Activated CD8-positive, alpha-beta T cell treated with anti-CD3 and anti-CD28 coated beads for 36 hours (primary cell): ENCODE data around the gene CLDN24. TPM values are rescaled to one million over a fixed set of nuclear protein-coding genes. Genes with fewer than 3 reads are reported as not detected.

Experiments used
- ATAC-seq: fragments of 200-7000 bp; cut with Tn5 transposase; one replicate; pipeline ENCODE4 v1.10.0; 2021; ENCODE audit warnings: mild to moderate bottlenecking, moderate library complexity
- CTCF ChIA-PET: fragments of 350-600 bp; sonication (Branson Sonifier 250); formaldehyde crosslinking; loops from one replicate; lab custom pipeline; 2021; ENCODE audit warnings: antibody characterized with exemption; lab: Charles Lee
- POLR2A ChIA-PET: fragments of 350-600 bp; sonication (Branson Sonifier 250); formaldehyde crosslinking; loops from one replicate; lab custom pipeline; 2021; ENCODE audit warnings: antibody characterized with exemption; lab: Charles Lee
- DNase-seq: peaks from one replicate; pipeline ENCODE4 v3.0.0-alpha.2; 2020
- H3K27ac Mint-ChIP-seq: one replicate; pipeline ENCODE4 v1.8.0; 2021; ENCODE audit warnings: mild to moderate bottlenecking, mixed read lengths
- H3K27me3 Mint-ChIP-seq: one replicate; pipeline ENCODE4 v1.8.0; 2021; ENCODE audit warnings: mixed read lengths
- H3K36me3 Mint-ChIP-seq: one replicate; pipeline ENCODE4 v1.8.0; 2021; ENCODE audit warnings: low read depth, mixed read lengths
- H3K4me1 Mint-ChIP-seq: one replicate; pipeline ENCODE4 v1.8.0; 2021; ENCODE audit warnings: low read depth, mixed read lengths
- H3K4me3 Mint-ChIP-seq: one replicate; pipeline ENCODE4 v1.8.0; 2021; ENCODE audit warnings: mild to moderate bottlenecking, moderate library complexity, mixed read lengths
- H3K9me3 Mint-ChIP-seq: one replicate; pipeline ENCODE4 v1.8.0; 2021; ENCODE audit warnings: mixed read lengths
- intact Hi-C: fragments of 100-400 bp; cut with micrococcal nuclease; formaldehyde crosslinking; loops from one replicate; pipeline ENCODE4 v1.10.0; 2022
- total RNA-seq, 2 experiments: library from RNA; stranded (reverse); gene quantifications; one replicate each; pipeline ENCODE4 v1.2.3, GENCODE V29; 2021
- TF ChIP-seq, protein P1 (sequence below): fragments of 200-600 bp; IDR thresholded peaks from one replicate; pipeline ENCODE4 v1.8.0; 2022; ENCODE audit warnings: antibody characterized with exemption, mild to moderate bottlenecking

CLDN24 gene
- total RNA-seq, 2 experiments from 2014 or later: not detected

GRCh38 chr4:183362916-183363542 is 40.8 kb upstream of the CLDN24 start:
- ATAC-seq (no peak), DNase-seq (no peak)
- H3K4me1 Mint-ChIP-seq: no peaks in the 10 kb centered on the region
- CTCF ChIA-PET: no interaction called here
- TF ChIP-seq, protein P1, sequence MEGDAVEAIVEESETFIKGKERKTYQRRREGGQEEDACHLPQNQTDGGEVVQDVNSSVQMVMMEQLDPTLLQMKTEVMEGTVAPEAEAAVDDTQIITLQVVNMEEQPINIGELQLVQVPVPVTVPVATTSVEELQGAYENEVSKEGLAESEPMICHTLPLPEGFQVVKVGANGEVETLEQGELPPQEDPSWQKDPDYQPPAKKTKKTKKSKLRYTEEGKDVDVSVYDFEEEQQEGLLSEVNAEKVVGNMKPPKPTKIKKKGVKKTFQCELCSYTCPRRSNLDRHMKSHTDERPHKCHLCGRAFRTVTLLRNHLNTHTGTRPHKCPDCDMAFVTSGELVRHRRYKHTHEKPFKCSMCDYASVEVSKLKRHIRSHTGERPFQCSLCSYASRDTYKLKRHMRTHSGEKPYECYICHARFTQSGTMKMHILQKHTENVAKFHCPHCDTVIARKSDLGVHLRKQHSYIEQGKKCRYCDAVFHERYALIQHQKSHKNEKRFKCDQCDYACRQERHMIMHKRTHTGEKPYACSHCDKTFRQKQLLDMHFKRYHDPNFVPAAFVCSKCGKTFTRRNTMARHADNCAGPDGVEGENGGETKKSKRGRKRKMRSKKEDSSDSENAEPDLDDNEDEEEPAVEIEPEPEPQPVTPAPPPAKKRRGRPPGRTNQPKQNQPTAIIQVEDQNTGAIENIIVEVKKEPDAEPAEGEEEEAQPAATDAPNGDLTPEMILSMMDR: no peak
- no peaks in the 10 kb centered on the region for H3K27me3 Mint-ChIP-seq
- POLR2A ChIA-PET: interaction anchor here (0.5 kb wide), 1 partner anchor 314 kb away, joined by 3 read pairs; no protein-coding TSS in a partner anchor
- no peak overlapping the region for H3K4me3 Mint-ChIP-seq
- no peaks in the 10 kb centered on the region for H3K36me3 Mint-ChIP-seq
- no peak overlapping the region for H3K27ac Mint-ChIP-seq
- H3K9me3 Mint-ChIP-seq: no peaks in the 10 kb centered on the region
- intact Hi-C loops: no loop called here

DNA sequence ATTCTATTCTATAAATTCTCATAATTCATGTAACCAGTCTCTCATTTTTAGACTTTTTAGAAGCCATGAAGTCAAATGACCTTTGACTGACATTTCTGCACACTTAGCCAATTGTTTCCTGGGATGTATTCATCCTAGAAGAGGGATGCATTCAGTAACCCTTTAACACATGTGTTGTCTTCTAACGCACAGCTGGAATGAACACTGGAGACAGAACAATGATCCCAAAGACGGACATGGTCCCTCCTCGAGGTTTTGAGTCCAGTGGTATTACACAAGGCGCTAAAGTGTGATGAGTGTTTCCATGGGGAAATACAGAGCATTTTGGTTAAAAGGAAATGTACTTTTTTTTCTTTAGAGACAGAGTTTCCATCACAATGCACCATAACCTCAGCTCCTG is 39.8 kb upstream of the CLDN24 start:
- POLR2A ChIA-PET: no interaction called here

GRCh38 chr4:183360161-183360919 is 38.1 kb upstream of the CLDN24 start:
- Mint-ChIP-seq H3K27me3 (no peaks in the 10 kb centered on the region), H3K9me3 (no peaks in the 10 kb centered on the region), H3K27ac (no peak overlapping the region), H3K36me3 (no peaks in the 10 kb centered on the region), H3K4me3 (no peak overlapping the region), H3K4me1 (no peaks in the 10 kb centered on the region)
- no peak for DNase-seq
- no peak for ATAC-seq
- intact Hi-C loops: no loop called here
- ChIA-PET CTCF (no interaction called here), POLR2A (interaction anchor here (0.6 kb wide), 1 partner anchor 315 kb away, joined by 4 read pairs; no protein-coding TSS in a partner anchor)
- TF ChIP-seq, protein P1: no peak

More for the DNA sequence above, 39.8 kb upstream of the CLDN24 start:
- TF ChIP-seq, protein P1: no peak
- H3K4me1 Mint-ChIP-seq: no peaks in the 10 kb centered on the region
- intact Hi-C loops: no loop called here
- no peak overlapping the region for H3K4me3 Mint-ChIP-seq
- no peaks in the 10 kb centered on the region for H3K9me3 Mint-ChIP-seq
- H3K27ac Mint-ChIP-seq: no peak overlapping the region
- no peaks in the 10 kb centered on the region for H3K27me3 Mint-ChIP-seq
- H3K36me3 Mint-ChIP-seq: no peaks in the 10 kb centered on the region
- DNase-seq: no peak
- CTCF ChIA-PET: no interaction called here
- ATAC-seq: no peak

GRCh38 chr4:183358215-183358755 is 36.1 kb upstream of the CLDN24 start:
- no peaks in the 10 kb centered on the region for H3K36me3 Mint-ChIP-seq
- ChIA-PET POLR2A (interaction anchor here (1.3 kb wide), 1 partner anchor 11 kb away, joined by 3 read pairs; no protein-coding TSS in a partner anchor), CTCF (no interaction called here)
- DNase-seq: no peak
- no peak for ATAC-seq
- no peaks in the 10 kb centered on the region for H3K4me1 Mint-ChIP-seq
- H3K27me3 Mint-ChIP-seq: no peaks in the 10 kb centered on the region
- no peak overlapping the region for H3K27ac Mint-ChIP-seq
- H3K4me3 Mint-ChIP-seq: no peak overlapping the region
- H3K9me3 Mint-ChIP-seq: no peaks in the 10 kb centered on the region
- TF ChIP-seq, protein P1: no peak
- intact Hi-C loops: no loop called here
